ENCODE data around the gene RHBDD3.

DNA sequence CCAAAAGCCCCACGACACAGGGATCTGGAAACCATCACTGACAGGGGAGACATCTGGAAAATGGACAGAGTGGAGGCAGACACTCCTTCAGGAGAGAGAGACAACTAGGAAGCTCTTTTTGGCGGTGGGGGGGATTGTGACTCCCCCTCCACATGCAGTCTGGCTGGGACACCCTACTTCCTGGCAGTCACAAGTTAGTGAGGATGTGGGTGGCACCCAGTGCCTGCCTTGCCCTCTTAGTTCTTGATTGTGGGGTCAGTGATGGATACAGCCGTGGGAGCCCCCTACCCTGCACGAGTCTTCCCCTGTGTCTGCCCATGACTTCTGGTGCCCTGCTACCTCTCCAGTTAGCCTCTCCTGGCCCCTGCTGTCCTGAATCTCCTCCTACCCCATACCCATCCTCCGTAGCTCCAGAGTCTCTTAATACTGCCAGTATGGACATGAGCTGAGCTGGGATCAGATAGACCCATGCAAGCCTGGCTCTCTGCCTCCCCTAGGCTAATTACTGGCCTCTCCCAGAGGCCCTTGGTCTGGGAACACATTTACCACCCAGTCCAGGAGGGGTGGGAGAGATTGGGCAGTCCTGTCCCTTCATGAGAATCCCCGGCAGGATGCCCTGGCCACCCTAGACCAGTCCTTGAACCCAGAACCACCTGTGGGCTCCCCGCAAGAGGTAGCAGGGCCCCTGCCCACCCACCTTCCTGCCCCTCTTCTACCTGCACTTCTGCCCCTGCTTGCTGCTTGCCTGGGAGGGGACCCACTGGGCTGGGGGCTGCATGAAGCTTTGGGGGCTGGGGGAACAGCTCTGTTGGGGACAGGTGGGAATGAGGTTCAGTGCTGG, 22.8 kb downstream of the RHBDD3 start:
- no peak for TF ChIP-seq SP1 (IDR thresholded peaks at IDR 0.05)
- TF ChIP-seq, protein P1, sequence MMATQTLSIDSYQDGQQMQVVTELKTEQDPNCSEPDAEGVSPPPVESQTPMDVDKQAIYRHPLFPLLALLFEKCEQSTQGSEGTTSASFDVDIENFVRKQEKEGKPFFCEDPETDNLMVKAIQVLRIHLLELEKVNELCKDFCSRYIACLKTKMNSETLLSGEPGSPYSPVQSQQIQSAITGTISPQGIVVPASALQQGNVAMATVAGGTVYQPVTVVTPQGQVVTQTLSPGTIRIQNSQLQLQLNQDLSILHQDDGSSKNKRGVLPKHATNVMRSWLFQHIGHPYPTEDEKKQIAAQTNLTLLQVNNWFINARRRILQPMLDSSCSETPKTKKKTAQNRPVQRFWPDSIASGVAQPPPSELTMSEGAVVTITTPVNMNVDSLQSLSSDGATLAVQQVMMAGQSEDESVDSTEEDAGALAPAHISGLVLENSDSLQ (IDR thresholded peaks at IDR 0.05) = no peak
- no peak for TF ChIP-seq FOXK2 (IDR thresholded peaks at IDR 0.05)
- TF ChIP-seq NFRKB (IDR thresholded peaks at IDR 0.05) = no peak
